Measurements from ENCODE around the gene S100A7. TPM values are rescaled to one million over a fixed set of nuclear protein-coding genes. Genes with fewer than 3 reads are reported as not detected.

The S100A7 gene
- total and polyA plus RNA-seq, 2 donors (not counting 1 experiment from before 2014, with no cell fraction given) = not detected

DNA sequence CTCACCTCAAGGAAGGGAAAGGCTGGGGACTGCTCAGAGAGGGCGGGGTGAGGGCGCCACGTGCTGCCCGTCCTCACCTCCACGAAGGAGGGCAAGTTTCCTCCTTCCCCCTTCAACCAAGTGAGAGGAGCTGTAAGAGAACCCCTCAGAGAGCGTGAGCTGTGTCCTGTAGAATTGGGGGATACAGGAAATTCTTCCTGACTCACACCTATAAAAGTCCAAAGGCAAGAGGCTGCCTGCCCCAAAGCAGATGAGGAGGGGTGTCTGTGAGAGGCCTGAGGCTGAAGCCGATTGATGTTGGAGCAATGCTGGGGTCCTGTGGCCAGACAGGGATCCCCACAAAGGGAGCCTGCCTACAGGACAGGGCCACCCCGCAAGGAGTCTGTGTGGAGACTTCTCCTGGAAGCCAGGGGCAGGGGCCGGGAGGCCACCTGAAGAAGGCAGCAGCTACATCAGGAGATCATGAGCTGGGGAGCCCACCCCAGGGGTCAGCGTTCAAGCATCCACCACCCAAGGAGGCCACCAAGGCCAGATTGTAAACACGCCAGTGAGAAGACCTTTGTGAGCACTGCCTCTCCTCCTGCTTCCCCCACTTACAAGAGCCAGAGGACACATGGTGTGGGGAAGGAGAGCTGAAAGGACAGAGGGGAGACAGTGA lies 47.6 kb upstream of the S100A7 start:
- H2AFZ ChIP-seq (ENCODE audit: low read length) = no peak overlapping the region
- H3K36me3 ChIP-seq (ENCODE audit: control insufficient read depth, insufficient read depth, low read length) = no peaks in the 10 kb centered on the region
- TF ChIP-seq, protein P1, sequence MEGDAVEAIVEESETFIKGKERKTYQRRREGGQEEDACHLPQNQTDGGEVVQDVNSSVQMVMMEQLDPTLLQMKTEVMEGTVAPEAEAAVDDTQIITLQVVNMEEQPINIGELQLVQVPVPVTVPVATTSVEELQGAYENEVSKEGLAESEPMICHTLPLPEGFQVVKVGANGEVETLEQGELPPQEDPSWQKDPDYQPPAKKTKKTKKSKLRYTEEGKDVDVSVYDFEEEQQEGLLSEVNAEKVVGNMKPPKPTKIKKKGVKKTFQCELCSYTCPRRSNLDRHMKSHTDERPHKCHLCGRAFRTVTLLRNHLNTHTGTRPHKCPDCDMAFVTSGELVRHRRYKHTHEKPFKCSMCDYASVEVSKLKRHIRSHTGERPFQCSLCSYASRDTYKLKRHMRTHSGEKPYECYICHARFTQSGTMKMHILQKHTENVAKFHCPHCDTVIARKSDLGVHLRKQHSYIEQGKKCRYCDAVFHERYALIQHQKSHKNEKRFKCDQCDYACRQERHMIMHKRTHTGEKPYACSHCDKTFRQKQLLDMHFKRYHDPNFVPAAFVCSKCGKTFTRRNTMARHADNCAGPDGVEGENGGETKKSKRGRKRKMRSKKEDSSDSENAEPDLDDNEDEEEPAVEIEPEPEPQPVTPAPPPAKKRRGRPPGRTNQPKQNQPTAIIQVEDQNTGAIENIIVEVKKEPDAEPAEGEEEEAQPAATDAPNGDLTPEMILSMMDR (conservative IDR thresholded peaks at IDR 0.05 in 1 of 2, IDR thresholded peaks at IDR 0.05 in 1 of 2; ENCODE audit: low read depth in 1 of 2, low read length in 2 of 2) = no peak
- TF ChIP-seq EZH2 (IDR thresholded peaks at IDR 0.05; ENCODE audit: low read length, missing control alignments) = no peak
- peaks cover 18% of the 10 kb centered on the region for H3K4me1 ChIP-seq (ENCODE audit: control insufficient read depth, extremely low read depth, insufficient read depth, low read length)
- H3K27me3 ChIP-seq (ENCODE audit: control insufficient read depth, insufficient read depth, low read length) = no peaks in the 10 kb centered on the region
- H3K9me3 ChIP-seq (ENCODE audit: control insufficient read depth, insufficient read depth, low read depth, low read length) = no peaks in the 10 kb centered on the region
- H3K4me3 ChIP-seq (replicated peaks in 1 of 4; ENCODE audit: control extremely low read depth in 1 of 4, insufficient read depth in 1 of 4, low read depth in 3 of 4, low read length in 4 of 4) = no peak overlapping the region
- no peak overlapping the region for H3K9ac ChIP-seq (ENCODE audit: insufficient read depth, low read length)
- H3K27ac ChIP-seq (ENCODE audit: insufficient read depth, low read length) = peak overlapping the region; percentile 16
- no peak for DNase-seq (ENCODE audit: low read depth in 2 of 2)
- H4K20me1 ChIP-seq (ENCODE audit: control insufficient read depth, extremely low read depth, insufficient read depth, low read length) = no peaks in the 10 kb centered on the region
- no peak overlapping the region for H3K4me2 ChIP-seq (ENCODE audit: extremely low read depth, insufficient read depth, low read length)
- H3K79me2 ChIP-seq (ENCODE audit: control insufficient read depth, insufficient read depth, low read length) = no peaks in the 10 kb centered on the region

DNA sequence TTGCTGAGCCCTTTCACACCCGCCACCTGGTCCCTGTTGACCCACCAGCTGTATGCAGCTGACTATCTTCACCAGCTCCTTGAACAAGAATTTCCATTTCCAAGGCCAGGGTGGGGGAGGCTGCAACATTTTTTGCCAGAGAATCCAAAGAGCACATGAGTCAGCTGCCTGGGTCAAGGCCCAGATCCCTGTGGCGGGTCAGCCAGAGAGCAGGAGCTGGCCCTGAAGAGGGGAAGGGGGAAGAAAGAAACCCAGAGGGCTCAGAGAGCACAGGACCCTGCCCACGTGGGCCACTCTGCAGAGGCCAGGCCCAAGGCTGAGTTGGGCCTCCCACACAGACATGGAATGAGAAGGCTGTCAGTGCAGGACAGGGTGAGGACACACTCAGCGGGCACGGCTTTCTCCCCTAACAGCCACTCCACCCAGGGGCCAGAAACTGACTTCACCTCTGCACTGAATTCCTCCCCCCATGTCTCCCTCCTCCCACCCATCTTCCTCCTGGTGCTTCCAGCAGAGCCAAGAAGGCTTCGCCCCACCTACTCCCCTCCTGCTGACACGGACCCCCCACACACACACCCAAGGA lies 46.5 kb upstream of the S100A7 start:
- H4K20me1 ChIP-seq (ENCODE audit: control insufficient read depth, extremely low read depth, insufficient read depth, low read length) = no peaks in the 10 kb centered on the region
- peak overlapping the region; percentile 3 for H2AFZ ChIP-seq (ENCODE audit: low read length)
- no peak overlapping the region for H3K9ac ChIP-seq (ENCODE audit: insufficient read depth, low read length)
- TF ChIP-seq, protein P1 (conservative IDR thresholded peaks at IDR 0.05 in 1 of 2, IDR thresholded peaks at IDR 0.05 in 1 of 2; ENCODE audit: low read depth in 1 of 2, low read length in 2 of 2) = no peak
- TF ChIP-seq EZH2 (IDR thresholded peaks at IDR 0.05; ENCODE audit: low read length, missing control alignments) = no peak
- no peaks in the 10 kb centered on the region for H3K9me3 ChIP-seq (ENCODE audit: control insufficient read depth, insufficient read depth, low read depth, low read length)
- H3K4me2 ChIP-seq (ENCODE audit: extremely low read depth, insufficient read depth, low read length) = peak overlapping the region; percentile 60
- H3K4me1 ChIP-seq (ENCODE audit: control insufficient read depth, extremely low read depth, insufficient read depth, low read length) = peaks cover 18% of the 10 kb centered on the region
- H3K79me2 ChIP-seq (ENCODE audit: control insufficient read depth, insufficient read depth, low read length) = no peaks in the 10 kb centered on the region
- peak overlapping the region; percentile 71 for H3K27ac ChIP-seq (ENCODE audit: insufficient read depth, low read length)
- H3K4me3 ChIP-seq (replicated peaks in 1 of 4; ENCODE audit: control extremely low read depth in 1 of 4, insufficient read depth in 1 of 4, low read depth in 3 of 4, low read length in 4 of 4) = no peak overlapping the region
- H3K36me3 ChIP-seq (ENCODE audit: control insufficient read depth, insufficient read depth, low read length) = no peaks in the 10 kb centered on the region
- H3K27me3 ChIP-seq (ENCODE audit: control insufficient read depth, insufficient read depth, low read length) = no peaks in the 10 kb centered on the region
- peak; percentile 95 to 98 for DNase-seq (ENCODE audit: low read depth in 2 of 2)

DNA sequence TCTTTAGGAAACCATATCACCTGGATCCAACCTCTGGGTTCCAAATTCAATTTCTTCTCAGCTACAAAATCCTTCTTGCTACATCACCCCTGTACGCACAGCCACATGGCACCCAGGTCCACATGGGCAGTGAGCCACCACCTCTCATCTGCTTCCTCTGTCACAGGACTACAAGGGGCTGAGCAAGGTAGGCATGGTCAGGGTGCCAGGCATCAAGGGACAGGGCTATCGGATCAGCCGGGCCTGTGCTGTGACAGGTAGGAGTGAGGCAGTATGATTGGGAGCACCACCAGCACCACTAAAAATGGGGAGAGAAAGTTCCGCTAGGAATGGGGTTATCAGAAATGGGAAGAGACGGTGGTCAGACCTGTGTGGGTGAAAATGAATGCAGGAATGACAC lies 45.9 kb upstream of the S100A7 start:
- Histone ChIP-seq H3K27ac (ENCODE audit: insufficient read depth, low read length) (peak overlapping the region; percentile 71), H3K4me2 (ENCODE audit: extremely low read depth, insufficient read depth, low read length) (peak overlapping the region; percentile 60), H3K27me3 (ENCODE audit: control insufficient read depth, insufficient read depth, low read length) (no peaks in the 10 kb centered on the region), H3K9ac (ENCODE audit: insufficient read depth, low read length) (no peak overlapping the region), H3K4me3 (replicated peaks in 1 of 4; ENCODE audit: control extremely low read depth in 1 of 4, insufficient read depth in 1 of 4, low read depth in 3 of 4, low read length in 4 of 4) (no peak overlapping the region), H3K79me2 (ENCODE audit: control insufficient read depth, insufficient read depth, low read length) (no peaks in the 10 kb centered on the region), H3K36me3 (ENCODE audit: control insufficient read depth, insufficient read depth, low read length) (no peaks in the 10 kb centered on the region), H3K4me1 (ENCODE audit: control insufficient read depth, extremely low read depth, insufficient read depth, low read length) (peaks cover 18% of the 10 kb centered on the region), H4K20me1 (ENCODE audit: control insufficient read depth, extremely low read depth, insufficient read depth, low read length) (no peaks in the 10 kb centered on the region), H3K9me3 (ENCODE audit: control insufficient read depth, insufficient read depth, low read depth, low read length) (no peaks in the 10 kb centered on the region), H2AFZ (ENCODE audit: low read length) (no peak overlapping the region)
- no peak for TF ChIP-seq EZH2 (IDR thresholded peaks at IDR 0.05; ENCODE audit: low read length, missing control alignments)
- DNase-seq (ENCODE audit: low read depth in 2 of 2) = no peak
